Fibroblast of peridontal ligament (primary cell): ENCODE data around the gene PSMG3.

Experiments
- DNase-seq: peaks from one replicate; pipeline ENCODE4 v3.0.0-alpha.2; 2010; ENCODE audit errors: extremely low read depth

PSMG3 gene

GRCh38 chr7:1558841-1559625, 10.8 kb downstream of the PSMG3 start:
- no peak for DNase-seq

- DNase-seq: no peak
Observed at GRCh38 chr7:1558181-1558811, 11.5 kb downstream of the PSMG3 start.

- no peak for DNase-seq
Observed at GRCh38 chr7:1557771-1558170, 12.1 kb downstream of the PSMG3 start.

GRCh38 chr7:1557006-1557405, 12.8 kb downstream of the PSMG3 start:
- no peak for DNase-seq

GRCh38 chr7:1555813-1556543, 13.9 kb downstream of the PSMG3 start, which contains the start of gene TMEM184A:
TSS of gene TMEM184A (minus strand) at chr7:1556205. CDS start at chr7:1555484, 721 bp downstream.
- no peak for DNase-seq

GRCh38 chr7:1555046-1555812, 14.6 kb downstream of the PSMG3 start:
- DNase-seq: peak; percentile 43

GRCh38 chr7:1554333-1555045, 15.3 kb downstream of the PSMG3 start:
- no peak for DNase-seq

GRCh38 chr7:1553512-1554210, 16.2 kb downstream of the PSMG3 start:
- DNase-seq: no peak

- DNase-seq: no peak
Observed at GRCh38 chr7:1552200-1552599, 17.6 kb downstream of the PSMG3 start.

- no peak for DNase-seq
Observed at GRCh38 chr7:1550846-1551155, 19.0 kb downstream of the PSMG3 start.

GRCh38 chr7:1550005-1550845, 19.6 kb downstream of the PSMG3 start:
- DNase-seq: no peak

- no peak for DNase-seq
Observed at GRCh38 chr7:1549357-1550004, 20.4 kb downstream of the PSMG3 start.

GRCh38 chr7:1548944-1549343, 20.9 kb downstream of the PSMG3 start:
- DNase-seq: no peak

GRCh38 chr7:1548438-1548831, 21.4 kb downstream of the PSMG3 start:
- DNase-seq: no peak

- no peak for DNase-seq
Observed at GRCh38 chr7:1547777-1548437, 21.9 kb downstream of the PSMG3 start.

- DNase-seq: no peak
Observed at GRCh38 chr7:1546909-1547776, 22.7 kb downstream of the PSMG3 start.

GRCh38 chr7:1546274-1546908, 23.4 kb downstream of the PSMG3 start:
- DNase-seq: no peak
